ENCODE results near the gene DSN1. TPM values are rescaled to one million over a fixed set of nuclear protein-coding genes. Genes with fewer than 3 reads are reported as not detected.
A peak's percentile ranks its signal among the peaks of the same experiment; 100 is the strongest.

Gene DSN1
- total RNA-seq, 6 experiments from 2014 or later: 8.6 to 15.7 (median 14.0) TPM

- DNase-seq: no peak
- peaks cover 29% of the 10 kb centered on the region for H3K4me1 Mint-ChIP-seq (ENCODE audit: low read depth)
- no peaks in the 10 kb centered on the region; the same call in 1 of the 2 replicates for H3K27me3 Mint-ChIP-seq (ENCODE audit: insufficient read depth)
- TF ChIP-seq, protein P1, sequence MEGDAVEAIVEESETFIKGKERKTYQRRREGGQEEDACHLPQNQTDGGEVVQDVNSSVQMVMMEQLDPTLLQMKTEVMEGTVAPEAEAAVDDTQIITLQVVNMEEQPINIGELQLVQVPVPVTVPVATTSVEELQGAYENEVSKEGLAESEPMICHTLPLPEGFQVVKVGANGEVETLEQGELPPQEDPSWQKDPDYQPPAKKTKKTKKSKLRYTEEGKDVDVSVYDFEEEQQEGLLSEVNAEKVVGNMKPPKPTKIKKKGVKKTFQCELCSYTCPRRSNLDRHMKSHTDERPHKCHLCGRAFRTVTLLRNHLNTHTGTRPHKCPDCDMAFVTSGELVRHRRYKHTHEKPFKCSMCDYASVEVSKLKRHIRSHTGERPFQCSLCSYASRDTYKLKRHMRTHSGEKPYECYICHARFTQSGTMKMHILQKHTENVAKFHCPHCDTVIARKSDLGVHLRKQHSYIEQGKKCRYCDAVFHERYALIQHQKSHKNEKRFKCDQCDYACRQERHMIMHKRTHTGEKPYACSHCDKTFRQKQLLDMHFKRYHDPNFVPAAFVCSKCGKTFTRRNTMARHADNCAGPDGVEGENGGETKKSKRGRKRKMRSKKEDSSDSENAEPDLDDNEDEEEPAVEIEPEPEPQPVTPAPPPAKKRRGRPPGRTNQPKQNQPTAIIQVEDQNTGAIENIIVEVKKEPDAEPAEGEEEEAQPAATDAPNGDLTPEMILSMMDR (IDR thresholded peaks at IDR 0.05): no peak
- no peaks in the 10 kb centered on the region for H3K9me3 Mint-ChIP-seq
- peaks cover 39% of the 10 kb centered on the region for H3K36me3 Mint-ChIP-seq (ENCODE audit: low read depth)
- H3K4me3 Mint-ChIP-seq: no peak overlapping the region
- peak overlapping the region; percentile 40; the same call in 1 of the 2 replicates for H3K27ac Mint-ChIP-seq
These were observed 46.1 kb upstream of the DSN1 start for GRCh38 chr20:36819659-36820058.

- Mint-ChIP-seq H3K36me3 (ENCODE audit: low read depth) (peaks cover 39% of the 10 kb centered on the region), H3K9me3 (no peaks in the 10 kb centered on the region), H3K27ac (no peak overlapping the region), H3K4me3 (no peak overlapping the region), H3K4me1 (ENCODE audit: low read depth) (peaks cover 27% of the 10 kb centered on the region), H3K27me3 (ENCODE audit: insufficient read depth) (peaks cover under 1% of the 10 kb centered on the region; the same call in 1 of the 2 replicates)
- TF ChIP-seq, protein P1 (IDR thresholded peaks at IDR 0.05): no peak
- DNase-seq: no peak
These were observed 45.3 kb upstream of the DSN1 start for GRCh38 chr20:36818861-36819260.

DNA sequence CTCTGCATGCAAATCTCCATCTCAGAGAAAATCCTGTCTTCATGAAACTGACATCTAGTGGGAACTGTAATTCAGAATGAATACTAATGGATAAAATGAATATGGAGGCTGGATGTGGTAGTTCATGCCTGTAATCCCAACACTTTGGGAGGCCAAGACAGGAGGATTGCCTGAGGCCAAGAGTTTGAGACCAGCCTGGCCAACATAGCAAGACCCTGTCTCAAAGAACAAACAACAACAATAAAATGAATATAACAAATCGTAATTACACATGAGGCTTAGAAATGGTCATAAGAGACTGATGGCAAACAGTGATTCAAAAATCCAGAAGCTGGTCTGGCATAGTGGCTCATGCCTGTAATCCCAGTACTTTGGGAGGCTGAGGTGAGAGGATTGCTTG lies 44.6 kb upstream of the DSN1 start:
- Mint-ChIP-seq H3K9me3 (no peaks in the 10 kb centered on the region), H3K36me3 (ENCODE audit: low read depth) (peaks cover 41% of the 10 kb centered on the region), H3K4me1 (ENCODE audit: low read depth) (peaks cover 27% of the 10 kb centered on the region), H3K27me3 (ENCODE audit: insufficient read depth) (peaks cover 2% of the 10 kb centered on the region; the same call in 1 of the 2 replicates), H3K27ac (0 out of 2 replicates have a peak overlapping the region, but pooled peaks have one; percentile 48), H3K4me3 (no peak overlapping the region)
- TF ChIP-seq, protein P1 (IDR thresholded peaks at IDR 0.05): no peak
- DNase-seq: no peak

DNA sequence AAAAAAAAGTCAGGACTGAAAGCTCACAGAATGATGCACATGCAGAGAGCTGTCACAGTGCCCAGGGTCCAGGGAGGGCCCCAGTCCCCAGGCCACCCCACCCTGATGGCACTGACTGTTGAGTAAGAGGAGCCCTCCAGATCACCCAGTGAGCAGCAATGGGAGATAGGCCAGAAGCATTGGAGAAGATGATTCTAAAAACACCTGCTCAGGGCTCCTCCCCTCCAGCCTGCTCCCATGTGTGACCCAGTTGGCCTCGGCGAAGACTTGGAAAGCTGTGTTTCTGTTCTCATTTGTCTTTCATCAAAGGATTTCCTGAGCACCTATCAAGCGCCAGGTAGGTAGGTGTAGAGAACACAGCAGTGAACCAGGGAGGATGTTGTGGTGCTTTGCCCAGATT lies 43.9 kb upstream of the DSN1 start:
- Mint-ChIP-seq H3K4me1 (ENCODE audit: low read depth) (peaks cover 20% of the 10 kb centered on the region), H3K27me3 (ENCODE audit: insufficient read depth) (peaks cover 4% of the 10 kb centered on the region), H3K4me3 (no peak overlapping the region), H3K9me3 (no peaks in the 10 kb centered on the region), H3K27ac (no peak overlapping the region), H3K36me3 (ENCODE audit: low read depth) (peaks cover 44% of the 10 kb centered on the region)
- DNase-seq: no peak
- TF ChIP-seq, protein P1 (IDR thresholded peaks at IDR 0.05): no peak

DNA sequence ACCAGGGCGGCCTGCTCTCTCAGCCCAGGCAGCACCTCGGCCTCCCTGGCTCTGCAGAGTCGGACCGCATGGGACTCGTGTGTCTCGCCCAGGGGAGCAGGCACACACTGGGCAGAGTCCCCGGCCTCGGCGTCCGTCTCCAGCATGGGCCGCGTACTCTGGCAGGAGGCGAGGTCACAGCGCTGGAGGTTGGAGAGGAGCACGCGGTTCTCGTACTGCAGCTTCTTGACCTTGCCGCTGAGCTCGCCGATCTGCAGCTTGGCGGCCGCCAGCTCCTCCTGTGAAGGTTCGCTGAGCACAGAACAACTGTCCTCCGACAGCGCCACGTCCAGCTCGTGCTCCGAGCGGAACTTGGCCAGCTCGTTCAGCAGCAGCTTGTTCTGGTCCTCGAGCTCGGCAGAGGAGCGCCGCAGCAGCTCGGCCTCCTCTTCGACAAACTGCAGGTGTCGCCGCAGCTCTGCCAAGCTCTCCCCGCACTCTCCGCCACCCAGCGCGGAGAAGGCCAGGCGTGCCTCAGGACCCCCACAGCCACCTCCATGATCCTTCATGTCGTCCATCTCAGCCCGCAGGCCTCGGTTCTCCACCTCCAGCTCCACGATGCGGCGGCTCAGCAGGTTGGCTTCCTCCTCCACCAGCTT lies 42.0 kb upstream of the DSN1 start:
- no peak overlapping the region for H3K27ac Mint-ChIP-seq
- no peak for DNase-seq
- peaks cover 55% of the 10 kb centered on the region for H3K36me3 Mint-ChIP-seq (ENCODE audit: low read depth)
- no peak overlapping the region for H3K4me3 Mint-ChIP-seq
- peaks cover 4% of the 10 kb centered on the region for H3K27me3 Mint-ChIP-seq (ENCODE audit: insufficient read depth)
- no peaks in the 10 kb centered on the region for H3K9me3 Mint-ChIP-seq
- H3K4me1 Mint-ChIP-seq (ENCODE audit: low read depth): peaks cover 15% of the 10 kb centered on the region
- TF ChIP-seq, protein P1 (IDR thresholded peaks at IDR 0.05): no peak
